SHP77 treated with DMSO at 0.1 percent for 48 hours (cell line): ENCODE measurements around the gene NCK1.

Experiments
- DNase-seq: peaks from one replicate; lab custom pipeline; 2025; lab: John Stamatoyannopoulos, UW

The NCK1 gene

GRCh38 chr3:136908297-136908696 is 46.3 kb downstream of the NCK1 start:
- no peak for DNase-seq

GRCh38 chr3:136909187-136909586 is 47.2 kb downstream of the NCK1 start:
- DNase-seq: no peak

- DNase-seq: no peak
These were observed 48.7 kb downstream of the NCK1 start for GRCh38 chr3:136910697-136911096.

- no peak for DNase-seq
These were observed 51.2 kb downstream of the NCK1 start for GRCh38 chr3:136913168-136913567.

GRCh38 chr3:136914739-136915138 is 52.7 kb downstream of the NCK1 start:
- no peak for DNase-seq

- DNase-seq: no peak
These were observed 54.2 kb downstream of the NCK1 start for GRCh38 chr3:136916223-136916622.

- no peak for DNase-seq
These were observed 58.0 kb downstream of the NCK1 start for GRCh38 chr3:136919799-136920580.

- DNase-seq: no peak
These were observed 59.0 kb downstream of the NCK1 start for GRCh38 chr3:136920904-136921611.

GRCh38 chr3:136925425-136926190 is 63.6 kb downstream of the NCK1 start:
- DNase-seq: no peak

- no peak for DNase-seq
These were observed 66.2 kb downstream of the NCK1 start for GRCh38 chr3:136928240-136928639.

GRCh38 chr3:136929977-136930670 is 68.1 kb downstream of the NCK1 start:
- DNase-seq: no peak

- DNase-seq: no peak
These were observed 69.6 kb downstream of the NCK1 start for GRCh38 chr3:136931606-136932005.

- DNase-seq: no peak
These were observed 70.5 kb downstream of the NCK1 start for GRCh38 chr3:136932523-136932922.

- no peak for DNase-seq
These were observed 71.2 kb downstream of the NCK1 start for GRCh38 chr3:136932978-136933772.

GRCh38 chr3:136937175-136937574 is 75.2 kb downstream of the NCK1 start:
- DNase-seq: no peak

GRCh38 chr3:136937851-136938250 is 75.8 kb downstream of the NCK1 start:
- no peak for DNase-seq

- no peak for DNase-seq
These were observed 76.3 kb downstream of the NCK1 start for GRCh38 chr3:136938334-136938733.

GRCh38 chr3:136939489-136939888 is 77.5 kb downstream of the NCK1 start:
- no peak for DNase-seq

- DNase-seq: no peak
These were observed 80.8 kb downstream of the NCK1 start for GRCh38 chr3:136942803-136943202.

- DNase-seq: no peak
These were observed 81.4 kb downstream of the NCK1 start for GRCh38 chr3:136943436-136943835.

GRCh38 chr3:136946978-136947377 is 85.0 kb downstream of the NCK1 start:
- no peak for DNase-seq
